Thyroid gland (tissue), 4 donors: ENCODE results near the gene MOSPD2. TPM values are rescaled to one million over a fixed set of nuclear protein-coding genes. Genes with fewer than 3 reads are reported as not detected.

Source experiments
- DNase-seq, 2 donors: peaks; one replicate each; pipeline ENCODE4 v3.0.0-alpha.2; 2019
- H3K27ac ChIP-seq, 3 donors: fragments of 200-600 bp; sonication (generic); 1 replicate in 2 of 3; 2 replicates in 1 of 3; pipeline ENCODE4 v1.5.1; 2016 to 2019; ENCODE audit warnings: mild to moderate bottlenecking in 1 of 3, moderate library complexity in 1 of 3
- H3K27me3 ChIP-seq: fragments of 200-600 bp; sonication (generic); one replicate; pipeline ENCODE4 v1.5.1; 2019
- H3K36me3 ChIP-seq, 2 donors: fragments of 200-600 bp; sonication (generic); one replicate each; pipeline ENCODE4 v1.5.1; 2016 to 2019
- H3K4me1 ChIP-seq, 2 donors: fragments of 200-600 bp; sonication (generic); one replicate each; pipeline ENCODE4 v1.5.1; 2017 to 2019
- H3K4me3 ChIP-seq, 3 donors: fragments of 200-600 bp; sonication (generic); replicated peaks in 1 of 3; 1 replicate in 2 of 3; 2 replicates in 1 of 3; pipeline ENCODE4 v1.5.1; 2016; ENCODE audit warnings: mild to moderate bottlenecking in 1 of 3
- H3K9me3 ChIP-seq: fragments of 200-600 bp; sonication (generic); one replicate; pipeline ENCODE4 v1.5.1; 2017
- CTCF ChIP-seq, 6 experiments: fragments of 200-600 bp in 3 of 6; fragments of 450-650 bp in 3 of 6; sonication (generic) in 3 of 6; IDR thresholded peaks; one replicate each; pipeline ENCODE4 v1.5.1; 2016 to 2019; ENCODE audit warnings: antibody characterized with exemption in 6 of 6, mild to moderate bottlenecking in 2 of 6, inconsistent platforms in 1 of 6, moderate library complexity in 1 of 6
- POLR2A ChIP-seq, 2 donors: fragments of 450-650 bp; IDR thresholded peaks; one replicate each; pipeline ENCODE4 v1.6.1; 2017; ENCODE audit warnings: antibody characterized with exemption in 2 of 2, mild to moderate bottlenecking in 2 of 2, moderate library complexity in 1 of 2
- WGBS, 2 donors: methylation state at CpG; one replicate each; pipeline ENCODE4 v1.1.5; 2017; 5-methylcytosine and 5-hydroxymethylcytosine counted together
- intact Hi-C: fragments of 100-400 bp; cut with DNase I; formaldehyde crosslinking; loops from one replicate; pipeline ENCODE4 v1.15.1; 2023
- total RNA-seq, 4 donors: library from RNA; depleted of rRNA; stranded (reverse); fragments of >200 nt; gene quantifications; one replicate each; pipeline ENCODE4 v1.2.3, GENCODE V29; 2016

Gene MOSPD2
- total RNA-seq, 4 donors from 2014 or later: 33.3 to 39.0 (median 37.3) TPM

GRCh38 chrX:14926471-14926870 lies 53.2 kb downstream of the MOSPD2 start:
- 70 to 86% methylated on average over 1 of the region's 1 CpG for WGBS, 2 donors
- intact Hi-C loops: no loop called here
- TF ChIP-seq CTCF (IDR thresholded peaks at IDR 0.05): no peak
- no peak for TF ChIP-seq POLR2A (IDR thresholded peaks at IDR 0.05)

DNA sequence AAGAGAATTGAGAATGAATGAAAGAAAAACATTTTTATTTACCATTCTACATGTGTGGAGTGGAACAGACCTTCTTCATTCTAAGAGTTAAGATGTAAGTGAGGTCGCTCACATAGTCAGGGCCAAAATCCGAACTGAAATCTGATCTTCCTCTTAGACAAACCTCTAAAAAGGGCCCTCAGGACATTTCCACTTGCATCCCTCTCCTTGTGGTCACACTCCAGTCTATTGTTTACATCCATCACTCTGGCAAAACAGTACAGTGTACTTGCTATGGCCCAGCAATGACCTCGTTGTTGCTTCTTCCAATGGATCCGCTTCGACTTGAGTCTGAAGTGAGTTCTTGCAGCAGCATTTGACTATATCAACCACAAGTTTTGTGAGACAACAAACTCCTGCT lies 54.2 kb downstream of the MOSPD2 start:
- WGBS, 2 donors: 42 to 43% methylated on average over 5 of the region's 5 CpGs
- intact Hi-C loops: no loop called here
- Histone ChIP-seq H3K27ac (no peak overlapping the region), H3K36me3 (no peaks in the 10 kb centered on the region), H3K27me3 (peaks cover 3% of the 10 kb centered on the region), H3K9me3 (no peaks in the 10 kb centered on the region), H3K4me1 (no peaks in the 10 kb centered on the region), H3K4me3 (no peak overlapping the region)
- no peak for DNase-seq
- TF ChIP-seq CTCF (IDR thresholded peaks at IDR 0.05): no peak
- no peak for TF ChIP-seq POLR2A (IDR thresholded peaks at IDR 0.05)

More at GRCh38 chrX:14926471-14926870, 53.2 kb downstream of the MOSPD2 start:
- Histone ChIP-seq H3K27ac (no peak overlapping the region), H3K4me1 (no peaks in the 10 kb centered on the region), H3K4me3 (no peak overlapping the region), H3K9me3 (no peaks in the 10 kb centered on the region), H3K36me3 (no peaks in the 10 kb centered on the region), H3K27me3 (no peaks in the 10 kb centered on the region)
- no peak for DNase-seq

GRCh38 chrX:14930663-14931062 lies 57.4 kb downstream of the MOSPD2 start:
- no peak overlapping the region for H3K27ac ChIP-seq
- TF ChIP-seq CTCF (IDR thresholded peaks at IDR 0.05): no peak
- TF ChIP-seq POLR2A (IDR thresholded peaks at IDR 0.05): no peak
- no peak overlapping the region for H3K4me3 ChIP-seq
- no peaks in the 10 kb centered on the region for H3K36me3 ChIP-seq
- intact Hi-C loops: no loop called here
- DNase-seq: no peak
- H3K27me3 ChIP-seq: peaks cover 3% of the 10 kb centered on the region
- WGBS, 2 donors: 59 to 68% methylated on average over 1 of the region's 1 CpG
- no peaks in the 10 kb centered on the region for H3K4me1 ChIP-seq
- no peaks in the 10 kb centered on the region for H3K9me3 ChIP-seq

DNA sequence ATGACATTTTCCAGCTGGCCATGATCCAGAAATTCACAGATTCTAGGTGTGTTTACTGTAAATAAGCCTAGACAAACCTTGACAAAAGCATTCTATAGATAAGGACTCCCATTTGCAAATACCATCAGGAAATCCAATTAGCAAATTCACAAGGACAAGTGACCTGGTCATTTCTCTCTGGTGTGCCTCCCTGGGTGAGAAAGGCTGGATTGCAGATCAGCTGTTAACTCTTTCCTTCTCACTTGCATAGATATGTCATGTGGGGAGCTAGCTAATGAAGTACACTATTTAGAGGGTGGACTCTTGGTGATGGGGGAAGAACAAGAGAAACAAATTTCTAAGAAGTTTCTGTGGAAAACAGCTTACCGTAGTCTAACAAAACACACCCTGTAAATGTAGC lies 58.9 kb downstream of the MOSPD2 start:
- no peak for DNase-seq
- WGBS, 2 donors: 95 to 100% methylated on average over 1 of the region's 1 CpG
- intact Hi-C loops: no loop called here
- Histone ChIP-seq H3K9me3 (no peaks in the 10 kb centered on the region), H3K27me3 (peaks cover 3% of the 10 kb centered on the region), H3K36me3 (no peaks in the 10 kb centered on the region), H3K27ac (no peak overlapping the region), H3K4me1 (no peaks in the 10 kb centered on the region), H3K4me3 (no peak overlapping the region)
- TF ChIP-seq CTCF (IDR thresholded peaks at IDR 0.05) (no peak), POLR2A (IDR thresholded peaks at IDR 0.05) (no peak)

DNA sequence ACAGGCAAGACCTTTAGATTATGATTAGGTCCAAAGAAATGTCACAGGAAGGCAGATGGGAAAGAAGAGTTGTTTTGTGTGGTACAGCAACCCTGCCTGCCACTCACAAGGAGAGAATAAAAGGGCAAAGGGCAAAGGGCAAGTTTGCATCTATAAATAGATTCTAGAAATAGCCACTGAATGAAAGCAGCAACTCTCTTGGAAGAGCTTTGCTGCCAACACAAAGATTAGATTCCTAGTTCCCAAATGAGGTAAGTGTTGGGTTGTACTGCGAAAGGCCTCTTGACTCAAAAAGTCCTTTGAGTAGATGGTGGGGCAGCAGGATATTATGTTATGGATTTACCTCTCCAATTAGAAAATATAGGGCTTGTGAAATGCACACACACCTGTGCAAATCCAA lies 61.2 kb downstream of the MOSPD2 start:
- no peak for DNase-seq
- Histone ChIP-seq H3K4me1 (no peaks in the 10 kb centered on the region), H3K27me3 (peaks cover 3% of the 10 kb centered on the region), H3K9me3 (no peaks in the 10 kb centered on the region), H3K36me3 (no peaks in the 10 kb centered on the region), H3K4me3 (no peak overlapping the region), H3K27ac (no peak overlapping the region)
- intact Hi-C loops: no loop called here
- TF ChIP-seq POLR2A (IDR thresholded peaks at IDR 0.05) (no peak), CTCF (IDR thresholded peaks at IDR 0.05) (no peak)
- WGBS, 2 donors: 78 to 84% methylated on average over 1 of the region's 1 CpG
